Skeletal muscle satellite cell (primary cell): ENCODE measurements around the gene SGSH. TPM values are rescaled to one million over a fixed set of nuclear protein-coding genes. Genes with fewer than 3 reads are reported as not detected.

Source experiments
- H3K27me3 ChIP-seq: 2 replicates; pipeline ENCODE4 v1.7.0; 2013; ENCODE audit warnings: low read length; ENCODE audit not compliant: control insufficient read depth, insufficient read depth
- H3K36me3 ChIP-seq: 2 replicates; pipeline ENCODE4 v1.7.0; 2013; ENCODE audit warnings: mild to moderate bottlenecking, control low read depth, low read length; ENCODE audit not compliant: insufficient read depth
- H3K4me1 ChIP-seq: 2 replicates; pipeline ENCODE4 v1.7.0; 2013; ENCODE audit warnings: low read length; ENCODE audit not compliant: control insufficient read depth, insufficient read depth
- H3K4me2 ChIP-seq: 2 replicates; pipeline ENCODE4 v1.7.0; 2013; ENCODE audit warnings: mild to moderate bottlenecking, low read length
- H3K4me3 ChIP-seq: 2 replicates; pipeline ENCODE4 v1.7.0; 2013; ENCODE audit warnings: low read length
- H3K9ac ChIP-seq: 2 replicates; pipeline ENCODE4 v1.7.0; 2013; ENCODE audit warnings: mild to moderate bottlenecking, low read depth, low read length, moderate library complexity
- H3K9me3 ChIP-seq: replicated peaks from 2 replicates; pipeline ENCODE4 v1.7.0; 2013; ENCODE audit warnings: mild to moderate bottlenecking, control low read depth, low read length
- total RNA-seq: library from RNA; depleted of rRNA; stranded (reverse); fragments of >200 nt; gene quantifications from 2 replicates; pipeline ENCODE4 v1.2.3, GENCODE V29; 2012; rRNA removed

SGSH gene
- 11.4 and 17.5 TPM in 2 replicates for total RNA-seq

- peak within 1 kb of the TSS; percentile 99 for H3K4me2 ChIP-seq
- no peaks in the 10 kb centered on the region for H3K27me3 ChIP-seq
- H3K9ac ChIP-seq, result peak within 1 kb of the TSS; percentile 92
- peaks cover 17% of the 10 kb centered on the region for H3K36me3 ChIP-seq
- peaks cover 15% of the 10 kb centered on the region for H3K4me1 ChIP-seq
- peak within 1 kb of the TSS; percentile 99 for H3K4me3 ChIP-seq
- H3K9me3 ChIP-seq, result no peaks in the 10 kb centered on the region
Observed at GRCh38 chr17:80220054-80220735, at the start of gene SGSH, which contains the start of gene SLC26A11. Gene SGSH (minus strand): TSS chr17:80220333. CDS start chr17:80220313, 20 bp downstream. Gene SLC26A11 (plus strand): TSS chr17:80220427. CDS start chr17:80221561, 1,134 bp downstream.

DNA sequence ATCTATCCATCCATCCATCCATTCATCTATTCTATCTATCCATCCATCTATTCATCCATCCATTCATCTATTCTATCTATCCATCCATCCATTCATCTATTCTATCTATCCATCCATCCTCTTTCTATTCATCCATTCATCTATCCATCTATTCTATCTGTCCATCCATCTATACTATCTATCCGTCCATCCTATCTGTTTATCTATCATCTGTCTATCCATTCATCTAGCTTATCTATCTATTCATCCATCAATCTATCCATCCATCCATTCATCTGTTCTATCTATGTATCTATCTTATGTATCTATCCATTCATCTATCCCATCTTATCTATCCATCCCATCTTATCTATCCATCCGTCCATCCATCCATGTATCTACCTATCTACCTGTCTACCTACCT is 49.3 kb upstream of the SGSH start:
- no peak overlapping the region for H3K4me2 ChIP-seq
- no peaks in the 10 kb centered on the region for H3K4me1 ChIP-seq
- no peak overlapping the region for H3K4me3 ChIP-seq
- no peak overlapping the region for H3K9ac ChIP-seq
- H3K9me3 ChIP-seq, result no peaks in the 10 kb centered on the region
- no peaks in the 10 kb centered on the region for H3K27me3 ChIP-seq
- peaks cover 28% of the 10 kb centered on the region for H3K36me3 ChIP-seq

DNA sequence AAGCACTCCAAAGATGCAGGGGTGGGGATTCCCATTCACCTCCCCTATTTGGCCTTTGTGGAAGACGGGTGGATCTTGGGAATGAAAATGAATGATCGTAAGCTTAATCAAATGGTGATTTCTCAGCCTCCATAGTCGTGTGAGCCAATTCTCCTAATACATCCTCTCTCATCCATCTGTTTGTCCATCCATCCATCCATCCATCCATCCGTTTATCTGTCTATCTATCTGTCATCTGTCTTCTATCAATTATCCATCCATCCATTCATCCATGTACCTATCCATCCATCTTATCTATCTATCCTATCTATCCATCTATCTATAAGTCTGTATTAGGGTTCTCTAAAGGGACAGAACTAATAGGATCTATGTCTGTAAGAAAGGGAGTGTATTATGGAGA is 48.3 kb upstream of the SGSH start:
- H3K4me2 ChIP-seq, result no peak overlapping the region
- H3K27me3 ChIP-seq, result no peaks in the 10 kb centered on the region
- H3K9ac ChIP-seq, result no peak overlapping the region
- H3K9me3 ChIP-seq, result no peaks in the 10 kb centered on the region
- peaks cover 34% of the 10 kb centered on the region for H3K36me3 ChIP-seq
- H3K4me3 ChIP-seq, result no peak overlapping the region
- peaks cover 6% of the 10 kb centered on the region for H3K4me1 ChIP-seq

GRCh38 chr17:80267391-80267790 is 47.3 kb upstream of the SGSH start:
- Histone ChIP-seq H3K4me3 (no peak overlapping the region), H3K4me1 (peaks cover 17% of the 10 kb centered on the region), H3K27me3 (no peaks in the 10 kb centered on the region), H3K4me2 (no peak overlapping the region), H3K9ac (no peak overlapping the region), H3K9me3 (no peaks in the 10 kb centered on the region), H3K36me3 (peaks cover 34% of the 10 kb centered on the region)

- H3K4me2 ChIP-seq, result no peak overlapping the region
- H3K9me3 ChIP-seq, result no peaks in the 10 kb centered on the region
- H3K9ac ChIP-seq, result no peak overlapping the region
- peaks cover 34% of the 10 kb centered on the region for H3K36me3 ChIP-seq
- H3K4me3 ChIP-seq, result no peak overlapping the region
- H3K4me1 ChIP-seq, result peaks cover 25% of the 10 kb centered on the region
- no peaks in the 10 kb centered on the region for H3K27me3 ChIP-seq
Observed at GRCh38 chr17:80265205-80266068, 45.3 kb upstream of the SGSH start.

GRCh38 chr17:80264205-80265075 is 44.3 kb upstream of the SGSH start:
- Histone ChIP-seq H3K4me1 (peaks cover 32% of the 10 kb centered on the region), H3K4me3 (no peak overlapping the region), H3K36me3 (peaks cover 34% of the 10 kb centered on the region)

GRCh38 chr17:80263253-80264204 is 43.4 kb upstream of the SGSH start:
- Histone ChIP-seq H3K4me3 (peak overlapping the region; percentile 95), H3K9me3 (no peaks in the 10 kb centered on the region), H3K27me3 (no peaks in the 10 kb centered on the region), H3K4me1 (peaks cover 33% of the 10 kb centered on the region), H3K36me3 (peaks cover 26% of the 10 kb centered on the region), H3K9ac (peak overlapping the region; percentile 99), H3K4me2 (peak overlapping the region; percentile 97)

More at GRCh38 chr17:80264205-80265075, 44.3 kb upstream of the SGSH start:
- peak overlapping the region; percentile 24 for H3K9ac ChIP-seq
- peak overlapping the region; percentile 97 for H3K4me2 ChIP-seq
- H3K27me3 ChIP-seq, result no peaks in the 10 kb centered on the region
- no peaks in the 10 kb centered on the region for H3K9me3 ChIP-seq

DNA sequence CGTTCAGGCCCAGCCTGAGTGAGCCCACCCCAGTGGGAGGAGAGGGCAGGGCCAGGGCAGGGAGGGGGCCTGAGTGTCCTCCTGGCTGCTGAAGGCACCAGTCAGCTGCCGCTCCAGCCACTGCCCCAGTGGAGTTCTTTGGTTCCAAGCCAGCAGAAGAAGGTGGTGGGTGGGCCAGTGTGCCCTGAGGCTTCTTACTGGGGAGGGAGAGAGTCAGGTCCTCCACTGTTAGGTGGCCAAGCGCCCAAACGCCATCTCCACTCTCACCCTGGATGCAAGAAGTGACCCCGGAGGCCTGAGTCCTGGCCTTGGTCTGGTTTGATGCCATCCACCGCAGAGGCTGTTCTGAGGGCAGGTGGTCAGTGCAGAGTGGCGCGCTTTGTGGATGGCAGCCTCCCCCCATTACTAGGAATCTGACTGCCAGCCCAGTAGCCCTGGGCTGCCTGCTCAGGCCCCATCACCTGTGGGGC is 42.7 kb upstream of the SGSH start:
- H3K4me1 ChIP-seq, result peaks cover 33% of the 10 kb centered on the region

DNA sequence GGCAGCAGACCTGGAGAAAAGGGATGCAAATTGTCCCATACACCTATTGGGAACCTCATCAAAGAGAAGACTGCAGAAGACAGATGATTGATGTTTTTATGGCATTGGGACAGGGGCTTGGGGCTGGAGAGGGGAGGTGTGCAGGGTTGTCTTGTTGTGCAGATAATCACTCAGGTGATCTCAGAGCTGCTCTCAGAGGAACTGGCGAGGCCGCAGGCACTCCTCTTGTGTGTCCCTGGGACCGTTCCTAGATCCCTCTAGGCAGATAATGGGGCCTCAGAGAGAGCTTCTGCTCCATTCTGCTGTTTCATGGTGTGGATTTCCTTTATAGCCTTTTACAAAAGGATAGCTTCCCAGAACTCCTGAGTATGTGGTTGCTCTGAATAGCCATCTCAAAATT is 42.2 kb upstream of the SGSH start:
- peak overlapping the region; percentile 95 for H3K4me3 ChIP-seq
- peaks cover 33% of the 10 kb centered on the region for H3K4me1 ChIP-seq
- H3K9ac ChIP-seq, result peak overlapping the region; percentile 99
- H3K4me2 ChIP-seq, result peak overlapping the region; percentile 97
- H3K36me3 ChIP-seq, result peaks cover 19% of the 10 kb centered on the region
- no peaks in the 10 kb centered on the region for H3K27me3 ChIP-seq
- no peaks in the 10 kb centered on the region for H3K9me3 ChIP-seq

More for the DNA sequence above, 42.7 kb upstream of the SGSH start:
- no peaks in the 10 kb centered on the region for H3K9me3 ChIP-seq
- peak overlapping the region; percentile 97 for H3K4me2 ChIP-seq
- peak overlapping the region; percentile 95 for H3K4me3 ChIP-seq
- peaks cover 23% of the 10 kb centered on the region for H3K36me3 ChIP-seq
- no peaks in the 10 kb centered on the region for H3K27me3 ChIP-seq
- peak overlapping the region; percentile 99 for H3K9ac ChIP-seq

DNA sequence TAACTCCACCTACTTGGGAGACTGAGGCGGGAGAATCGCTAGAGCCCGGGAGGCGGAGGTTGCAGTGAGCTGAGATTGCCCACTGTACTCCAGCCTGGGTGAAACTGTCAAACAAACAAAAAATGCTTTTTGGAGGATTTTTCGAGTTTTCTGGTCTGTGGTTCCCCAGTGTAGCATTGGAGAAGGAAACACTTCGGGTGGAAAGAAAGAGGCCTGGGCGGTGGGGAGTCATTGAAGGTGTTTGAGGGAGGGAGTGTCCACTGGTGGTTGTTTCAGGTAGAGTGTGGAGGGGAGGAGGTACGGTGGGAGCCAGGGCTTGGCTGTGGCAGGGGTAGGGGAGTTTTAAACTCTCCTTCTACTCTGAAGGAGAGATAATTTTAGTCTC is 41.8 kb upstream of the SGSH start:
- peaks cover 19% of the 10 kb centered on the region for H3K36me3 ChIP-seq
- H3K4me3 ChIP-seq, result peak overlapping the region; percentile 95
- H3K27me3 ChIP-seq, result no peaks in the 10 kb centered on the region
- peak overlapping the region; percentile 99 for H3K9ac ChIP-seq
- no peaks in the 10 kb centered on the region for H3K9me3 ChIP-seq
- peak overlapping the region; percentile 97 for H3K4me2 ChIP-seq
- peaks cover 33% of the 10 kb centered on the region for H3K4me1 ChIP-seq
